NCI-H82 treated with DMSO at 0.1 percent for 48 hours (cell line): Measurements from ENCODE around the gene GBP1.
"Not testable (repeated sequence)": the region's sequence is repeated elsewhere in the genome, so short reads cannot be mapped to it uniquely, and the experiment has no call there.

Source experiments
- DNase-seq: peaks from one replicate; lab custom pipeline; 2025; ENCODE audit not compliant: unreplicated experiment; lab: John Stamatoyannopoulos, UW

The GBP1 gene

GRCh38 chr1:89018318-89018717 lies 46.7 kb downstream of the GBP1 start:
- DNase-seq, result not testable (repeated sequence)

- no peak for DNase-seq
Observed at GRCh38 chr1:89008511-89008910, 56.5 kb downstream of the GBP1 start.

- no peak for DNase-seq
Observed at GRCh38 chr1:89005286-89006151, 59.5 kb downstream of the GBP1 start.
